GM13976 (cell line): ENCODE results near the gene CYTH1.

Experiments used
- DNase-seq: peaks from one replicate; pipeline ENCODE4 v3.0.0; 2012; ENCODE audit warnings: low spot score
- CTCF ChIP-seq: IDR thresholded peaks from 2 replicates; pipeline ENCODE4 v1.5.1; 2012; ENCODE audit warnings: borderline replicate concordance, mild to moderate bottlenecking; ENCODE audit not compliant: insufficient read depth; ENCODE audit errors: extremely low read depth, missing control alignments, control extremely low read depth
- in situ Hi-C: fragments of 300-500 bp; cut with MboI; formaldehyde crosslinking; loops from one replicate; pipeline ENCODE4 v1.12.0; 2022; ENCODE audit warnings: low sequenced_read_pairs, mixed read lengths, inconsistent platforms; ENCODE audit not compliant: unreplicated experiment

Gene CYTH1

GRCh38 chr17:78766743-78767294, 15.3 kb downstream of the CYTH1 start:
- TF ChIP-seq CTCF, result no peak
- in situ Hi-C loops, result no loop called here
- DNase-seq, result no peak

- TF ChIP-seq CTCF, result no peak
- DNase-seq, result no peak
- in situ Hi-C loops, result no loop called here
These were observed 15.8 kb downstream of the CYTH1 start for GRCh38 chr17:78766225-78766624.

- DNase-seq, result no peak
These were observed 16.3 kb downstream of the CYTH1 start for GRCh38 chr17:78765821-78766220.

GRCh38 chr17:78764871-78765270, 17.2 kb downstream of the CYTH1 start:
- no peak for DNase-seq
- in situ Hi-C loops, result no loop called here

More at GRCh38 chr17:78765821-78766220, 16.3 kb downstream of the CYTH1 start:
- in situ Hi-C loops, result no loop called here
- no peak for TF ChIP-seq CTCF

GRCh38 chr17:78763561-78763960, 18.5 kb downstream of the CYTH1 start:
- TF ChIP-seq CTCF, result no peak
- no peak for DNase-seq
- in situ Hi-C loops, result no loop called here

More at GRCh38 chr17:78764871-78765270, 17.2 kb downstream of the CYTH1 start:
- no peak for TF ChIP-seq CTCF

- TF ChIP-seq CTCF, result no peak
- no peak for DNase-seq
- in situ Hi-C loops, result no loop called here
These were observed 20.2 kb downstream of the CYTH1 start for GRCh38 chr17:78761789-78762406.
